Kidney (tissue), 14 donors: ENCODE results near the gene SCN7A. TPM values are rescaled to one million over a fixed set of nuclear protein-coding genes. Genes with fewer than 3 reads are reported as not detected.

Source experiments
- DNase-seq, 5 donors: peaks; one replicate each; pipeline ENCODE4 v3.0.0-alpha.2; 2013 to 2020
- FAIRE-seq: peaks from 2 replicates; lab custom pipeline; 2012; peaks lifted over from hg19 to GRCh38; lab: Jason Lieb, UNC
- H3K27ac ChIP-seq, 2 donors: one replicate each; pipeline ENCODE4 v1.7.0; 2013; ENCODE audit warnings: low read depth in 2 of 2, low read length in 2 of 2, inconsistent platforms in 1 of 2
- H3K27me3 ChIP-seq: one replicate; pipeline ENCODE4 v1.7.1; 2013; ENCODE audit warnings: low read length, inconsistent platforms; ENCODE audit not compliant: control insufficient read depth, insufficient read depth
- H3K36me3 ChIP-seq, 3 donors: one replicate each; pipeline versions ENCODE4 v1.7.0 to v1.7.1; 2013; ENCODE audit warnings: low read length in 3 of 3, control low read depth in 1 of 3, inconsistent platforms in 1 of 3; ENCODE audit not compliant: insufficient read depth in 3 of 3, control insufficient read depth in 2 of 3
- H3K4me1 ChIP-seq, 3 donors: one replicate each; pipeline versions ENCODE4 v1.7.0 to v1.7.1; 2013; ENCODE audit warnings: low read length in 3 of 3, inconsistent platforms in 1 of 3, low read depth in 1 of 3; ENCODE audit not compliant: control insufficient read depth in 2 of 3, insufficient read depth in 2 of 3
- H3K4me3 ChIP-seq, 3 donors: one replicate each; pipeline versions ENCODE4 v1.7.0 to v1.8.1; 2013; ENCODE audit warnings: low read length in 3 of 3, control low read depth in 1 of 3, inconsistent platforms in 1 of 3
- H3K9ac ChIP-seq, 3 donors: one replicate each; pipeline versions ENCODE4 v1.7.0 to v1.7.1; 2013; ENCODE audit warnings: low read length in 3 of 3, control low read depth in 1 of 3, inconsistent platforms in 1 of 3
- H3K9me3 ChIP-seq, 3 donors: one replicate each; pipeline versions ENCODE4 v1.7.0 to v1.7.1; 2013; ENCODE audit warnings: low read length in 3 of 3, control low read depth in 1 of 3, inconsistent platforms in 1 of 3; ENCODE audit not compliant: control insufficient read depth in 2 of 3, insufficient read depth in 1 of 3
- intact Hi-C: fragments of 100-400 bp; cut with DNase I; formaldehyde crosslinking; loops from one replicate; pipeline ENCODE4 v1.11.1; 2022
- polyA plus RNA-seq: library from polyadenylated mRNA; stranded (reverse); fragments of 350-450 nt; fragmentation: Illumina TruSeq; extraction: RNeasy Lipid Tissue Mini Kit (QIAGEN cat#74804); gene quantifications from one replicate; pipeline ENCODE4 v1.2.3, GENCODE V29; 2014; ENCODE audit warnings: low read depth, low replicate concordance; ENCODE audit not compliant: insufficient read depth
- total RNA-seq: library from RNA; stranded (reverse); fragmentation: NEBNext Ultra II Directional; extraction: Animal tissue kit (Norgen Biotek cat#: 25700); gene quantifications from one replicate; pipeline ENCODE4 v1.2.1, GENCODE V29; 2021
- TF ChIP-seq, protein P1 (sequence below): IDR thresholded peaks from 3 replicates; pipeline ENCODE4 v1.5.1; 2012; ENCODE audit warnings: mild to moderate bottlenecking, moderate library complexity, borderline replicate concordance; ENCODE audit not compliant: insufficient read depth; ENCODE audit errors: extremely low read depth
- donor health status: control.
- donor health status: control.
- donor health status: control.
- donor health status: control.
- donor health status: control.
- donor health status: DM: yes; HTN: yes; CAD: no.
- donor health status: Normal renal cell carcinoma (clear cell type).

The SCN7A gene
- total and polyA plus RNA-seq, 2 donors from 2014 or later: 1.9 to 3.6 TPM

GRCh38 chr2:166357068-166357949 lies 136.7 kb downstream of the SCN7A start:
- Histone ChIP-seq H3K9ac (no peak overlapping the region), H3K36me3 (no peaks in the 10 kb centered on the region), H3K9me3 (no peaks in the 10 kb centered on the region), H3K4me3 (no peak overlapping the region), H3K27me3 (no peaks in the 10 kb centered on the region), H3K4me1 (no peaks in the 10 kb centered on the region), H3K27ac (no peak overlapping the region)
- DNase-seq (no peak), FAIRE-seq (no peak)
- intact Hi-C loops: no loop called here
- TF ChIP-seq, protein P1, sequence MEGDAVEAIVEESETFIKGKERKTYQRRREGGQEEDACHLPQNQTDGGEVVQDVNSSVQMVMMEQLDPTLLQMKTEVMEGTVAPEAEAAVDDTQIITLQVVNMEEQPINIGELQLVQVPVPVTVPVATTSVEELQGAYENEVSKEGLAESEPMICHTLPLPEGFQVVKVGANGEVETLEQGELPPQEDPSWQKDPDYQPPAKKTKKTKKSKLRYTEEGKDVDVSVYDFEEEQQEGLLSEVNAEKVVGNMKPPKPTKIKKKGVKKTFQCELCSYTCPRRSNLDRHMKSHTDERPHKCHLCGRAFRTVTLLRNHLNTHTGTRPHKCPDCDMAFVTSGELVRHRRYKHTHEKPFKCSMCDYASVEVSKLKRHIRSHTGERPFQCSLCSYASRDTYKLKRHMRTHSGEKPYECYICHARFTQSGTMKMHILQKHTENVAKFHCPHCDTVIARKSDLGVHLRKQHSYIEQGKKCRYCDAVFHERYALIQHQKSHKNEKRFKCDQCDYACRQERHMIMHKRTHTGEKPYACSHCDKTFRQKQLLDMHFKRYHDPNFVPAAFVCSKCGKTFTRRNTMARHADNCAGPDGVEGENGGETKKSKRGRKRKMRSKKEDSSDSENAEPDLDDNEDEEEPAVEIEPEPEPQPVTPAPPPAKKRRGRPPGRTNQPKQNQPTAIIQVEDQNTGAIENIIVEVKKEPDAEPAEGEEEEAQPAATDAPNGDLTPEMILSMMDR: no peak

Other genes starting within 250 kb of the SCN7A start
- gene SCN9A, start 118.3 kb downstream of the SCN7A start, total RNA-seq: 5.3 TPM
- 0.99 TPM for gene SCN9A, start 118.3 kb downstream of the SCN7A start, polyA plus RNA-seq